Tibial nerve (tissue), 3 donors: ENCODE results near the gene SLC35E1.

Source experiments
- CTCF ChIP-seq, 5 experiments: fragments of 200-600 bp in 3 of 5; fragments of 450-650 bp in 2 of 5; sonication (generic) in 3 of 5; IDR thresholded peaks; one replicate each; pipeline ENCODE4 v1.5.1; 2016 to 2019; ENCODE audit warnings: antibody characterized with exemption in 5 of 5, mild to moderate bottlenecking in 3 of 5, moderate library complexity in 2 of 5
- POLR2A ChIP-seq, 2 donors: fragments of 450-650 bp; IDR thresholded peaks; one replicate each; pipeline ENCODE4 v1.6.1; 2017; ENCODE audit warnings: antibody characterized with exemption in 2 of 2, mild to moderate bottlenecking in 2 of 2, moderate library complexity in 2 of 2

- no peak for TF ChIP-seq POLR2A (IDR thresholded peaks at IDR 0.05)
- no peak for TF ChIP-seq CTCF (IDR thresholded peaks at IDR 0.05)
Observed at GRCh38 chr19:16548956-16549355, 23.3 kb downstream of the SLC35E1 start.
